DOHH2 (cell line): ENCODE data around the gene SIDT2.

Source experiments
- H3F3A ChIP-seq: fragments of 200-600 bp; sonication (generic), shearing (Covaris generic); 2 replicates; pipeline ENCODE4 v1.6.0; 2016; ENCODE audit warnings: antibody characterized with exemption, mild to moderate bottlenecking; ENCODE audit not compliant: control insufficient read depth, insufficient read depth
- H3K27ac ChIP-seq: fragments of 200-600 bp; sonication (generic); 2 replicates; pipeline ENCODE4 v1.5.1; 2014; ENCODE audit warnings: low read depth, mild to moderate bottlenecking, low read length, moderate library complexity
- H3K27me3 ChIP-seq: fragments of 200-600 bp; sonication (generic); 2 replicates; pipeline ENCODE4 v1.6.1; 2014; ENCODE audit warnings: mild to moderate bottlenecking, low read length, mixed read lengths; ENCODE audit not compliant: control insufficient read depth
- H3K36me3 ChIP-seq: fragments of 200-600 bp; sonication (generic); 2 replicates; pipeline ENCODE4 v1.6.1; 2014; ENCODE audit warnings: mild to moderate bottlenecking, low read length, moderate library complexity, mixed read lengths; ENCODE audit not compliant: control insufficient read depth
- H3K4me1 ChIP-seq: fragments of 200-600 bp; sonication (generic); 2 replicates; pipeline ENCODE4 v1.6.1; 2014; ENCODE audit warnings: mild to moderate bottlenecking, low read length, mixed read lengths; ENCODE audit not compliant: control insufficient read depth
- H3K4me2 ChIP-seq: fragments of 200-600 bp; sonication (generic); 2 replicates; pipeline ENCODE4 v1.6.0; 2014; ENCODE audit warnings: mild to moderate bottlenecking, low read length, moderate library complexity
- H3K4me3 ChIP-seq: fragments of 200-600 bp; sonication (generic); 2 replicates; pipeline ENCODE4 v1.5.1; 2014; ENCODE audit warnings: mild to moderate bottlenecking, low read length, mixed read lengths
- H3K79me2 ChIP-seq: fragments of 200-600 bp; sonication (generic); 2 replicates; pipeline ENCODE4 v1.6.1; 2014; ENCODE audit warnings: mild to moderate bottlenecking, low read length, mixed read lengths; ENCODE audit not compliant: control insufficient read depth
- H3K9me2 ChIP-seq: fragments of 200-600 bp; sonication (generic); replicated peaks from 2 replicates; pipeline ENCODE4 v1.6.1; 2014; ENCODE audit warnings: mild to moderate bottlenecking, low read length, mixed read lengths; ENCODE audit not compliant: control insufficient read depth
- H3K9me3 ChIP-seq: fragments of 200-600 bp; sonication (generic); 2 replicates; pipeline ENCODE4 v1.6.1; 2014; ENCODE audit warnings: antibody characterized with exemption, low read length, mixed read lengths; ENCODE audit not compliant: control insufficient read depth, insufficient read depth
- H4K20me1 ChIP-seq: fragments of 200-600 bp; sonication (generic); 2 replicates; pipeline ENCODE4 v1.6.0; 2014; ENCODE audit warnings: low read depth, mild to moderate bottlenecking, antibody characterized with exemption, low read length, moderate library complexity; ENCODE audit not compliant: control insufficient read depth, insufficient read depth
- CTCF ChIP-seq: fragments of 200-600 bp; sonication (generic); IDR thresholded peaks from one replicate; pipeline ENCODE4 v1.5.1; 2014; ENCODE audit warnings: antibody characterized with exemption, mild to moderate bottlenecking, low read depth, low read length; ENCODE audit not compliant: poor library complexity, severe bottlenecking
- EZH2phosphoT487 ChIP-seq: fragments of 200-600 bp; sonication (generic); IDR thresholded peaks from 2 replicates; pipeline ENCODE4 v1.6.1; 2017; ENCODE audit warnings: borderline replicate concordance, mild to moderate bottlenecking, antibody characterized with exemption, low read length, moderate library complexity, mixed read lengths

SIDT2 gene

GRCh38 chr11:117220999-117221774, 42.6 kb downstream of the SIDT2 start:
- peaks cover 69% of the 10 kb centered on the region for H3K36me3 ChIP-seq
- TF ChIP-seq EZH2phosphoT487 (no peak), CTCF (no peak)

GRCh38 chr11:117221775-117222517, 43.4 kb downstream of the SIDT2 start:
- H4K20me1 ChIP-seq, result no peaks in the 10 kb centered on the region
- no peak overlapping the region for H3K4me3 ChIP-seq
- H3K4me1 ChIP-seq, result no peaks in the 10 kb centered on the region
- H3K9me2 ChIP-seq, result no peaks in the 10 kb centered on the region
- H3K27ac ChIP-seq, result no peak overlapping the region
- no peaks in the 10 kb centered on the region for H3K27me3 ChIP-seq
- H3K4me2 ChIP-seq, result no peak overlapping the region
- peaks cover 72% of the 10 kb centered on the region for H3K36me3 ChIP-seq
- TF ChIP-seq CTCF, result no peak
- TF ChIP-seq EZH2phosphoT487, result no peak
- no peaks in the 10 kb centered on the region for H3F3A ChIP-seq
- no peaks in the 10 kb centered on the region for H3K9me3 ChIP-seq
- H3K79me2 ChIP-seq, result no peaks in the 10 kb centered on the region

More at GRCh38 chr11:117220999-117221774, 42.6 kb downstream of the SIDT2 start:
- Histone ChIP-seq H3K4me1 (no peaks in the 10 kb centered on the region), H3K27me3 (no peaks in the 10 kb centered on the region), H3K9me2 (no peaks in the 10 kb centered on the region), H3K79me2 (no peaks in the 10 kb centered on the region), H4K20me1 (no peaks in the 10 kb centered on the region), H3K4me3 (no peak overlapping the region), H3K27ac (no peak overlapping the region), H3K4me2 (no peak overlapping the region), H3F3A (no peaks in the 10 kb centered on the region), H3K9me3 (no peaks in the 10 kb centered on the region)

- Histone ChIP-seq H3K4me1 (no peaks in the 10 kb centered on the region), H3K36me3 (peaks cover 71% of the 10 kb centered on the region), H3K9me3 (no peaks in the 10 kb centered on the region), H3K27ac (no peak overlapping the region), H3K4me3 (no peak overlapping the region), H3K4me2 (no peak overlapping the region), H4K20me1 (no peaks in the 10 kb centered on the region), H3F3A (no peaks in the 10 kb centered on the region), H3K27me3 (no peaks in the 10 kb centered on the region), H3K79me2 (no peaks in the 10 kb centered on the region), H3K9me2 (no peaks in the 10 kb centered on the region)
- no peak for TF ChIP-seq EZH2phosphoT487
- TF ChIP-seq CTCF, result no peak
Measured at GRCh38 chr11:117222991-117223740, 44.6 kb downstream of the SIDT2 start.
